Osteocyte (in vitro differentiated cells): ENCODE measurements around the gene EDEM1. TPM values are rescaled to one million over a fixed set of nuclear protein-coding genes. Genes with fewer than 3 reads are reported as not detected.

Experiments used
- DNase-seq: peaks from one replicate; pipeline ENCODE4 v3.0.0; 2021; ENCODE audit warnings: mixed read lengths; ENCODE audit not compliant: unreplicated experiment; ENCODE audit errors: extremely low spot score
- H3K27ac Mint-ChIP-seq: one replicate; pipeline ENCODE4 v1.8.0; 2021; ENCODE audit warnings: mild to moderate bottlenecking, mixed read lengths; ENCODE audit not compliant: unreplicated experiment
- H3K27me3 Mint-ChIP-seq: one replicate; pipeline ENCODE4 v1.8.0; 2021; ENCODE audit warnings: mixed read lengths; ENCODE audit not compliant: unreplicated experiment
- H3K36me3 Mint-ChIP-seq: one replicate; pipeline ENCODE4 v1.8.0; 2021; ENCODE audit warnings: mixed read lengths; ENCODE audit not compliant: unreplicated experiment
- H3K4me1 Mint-ChIP-seq: one replicate; pipeline ENCODE4 v1.8.0; 2021; ENCODE audit warnings: mixed read lengths; ENCODE audit not compliant: unreplicated experiment
- H3K4me3 Mint-ChIP-seq: one replicate; pipeline ENCODE4 v1.8.0; 2021; ENCODE audit warnings: mild to moderate bottlenecking, moderate library complexity, mixed read lengths; ENCODE audit not compliant: unreplicated experiment
- H3K9me3 Mint-ChIP-seq: one replicate; pipeline ENCODE4 v1.8.0; 2021; ENCODE audit warnings: mixed read lengths; ENCODE audit not compliant: unreplicated experiment
- long read RNA-seq: library from polyadenylated mRNA; unstranded; transcript quantifications from one replicate; pipeline ENCODE4 v2.0.0, GENCODE V29; 2021
- total RNA-seq: library from RNA; stranded (reverse); gene quantifications from 2 replicates; pipeline ENCODE4 v1.2.1, GENCODE V29; 2021
- TF ChIP-seq, protein P1 (sequence below): fragments of 200-600 bp; sonication (generic); IDR thresholded peaks from 2 replicates; pipeline ENCODE4 v1.5.0; 2021; ENCODE audit warnings: antibody characterized with exemption, mild to moderate bottlenecking, moderate library complexity

EDEM1 gene
- total RNA-seq = 42.1 and 45.9 TPM in 2 replicates
- long read RNA-seq, full-length matches to known transcripts = 1 of 20 reads
- long read RNA-seq, partial matches to known transcripts = 2 of 20 reads
- long read RNA-seq, other reads (novel, unspliced or antisense) = 17 of 20 reads

DNA sequence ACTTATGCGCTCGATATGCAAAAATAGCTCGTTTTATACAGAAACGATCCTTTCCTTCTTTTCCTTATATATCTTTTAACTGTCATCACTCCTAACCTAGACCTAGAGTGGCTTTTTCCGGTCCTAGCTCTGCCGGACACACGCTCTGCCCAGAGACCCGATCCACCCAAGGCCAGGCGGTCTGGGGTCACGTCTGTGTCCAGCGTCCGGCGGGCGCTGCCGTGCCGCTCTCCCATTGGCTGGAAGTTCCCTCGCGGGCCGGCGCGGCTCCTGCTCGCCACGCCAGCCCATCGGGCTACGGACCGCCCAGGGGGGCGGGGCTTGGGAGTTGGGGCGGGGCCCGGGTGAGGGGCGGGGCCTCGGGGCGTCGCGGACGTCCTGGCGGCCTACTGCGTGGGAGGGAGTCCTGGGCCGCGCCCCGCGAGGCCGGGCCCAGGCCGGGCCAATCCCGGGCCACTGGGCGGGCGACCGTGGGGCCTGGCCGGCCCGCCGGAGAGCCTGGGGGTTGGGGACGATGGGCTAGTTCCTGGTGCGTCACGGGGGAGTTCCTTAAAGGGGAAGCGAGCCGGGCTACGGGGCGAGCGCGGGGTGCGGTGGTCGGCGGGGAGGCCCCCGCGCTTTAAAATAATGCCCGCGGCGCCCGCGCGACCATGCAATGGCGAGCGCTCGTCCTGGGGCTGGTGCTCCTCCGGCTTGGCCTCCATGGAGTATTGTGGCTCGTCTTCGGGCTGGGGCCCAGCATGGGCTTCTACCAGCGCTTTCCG, at the start of gene EDEM1:
Gene EDEM1 (plus strand): TSS at position 552 of the 764 bp plus-strand sequence. CDS start 99 bp downstream, at position 651.
- Mint-ChIP-seq H3K27ac (peak within 1 kb of the TSS; percentile 96), H3K27me3 (no peaks in the 10 kb centered on the region), H3K4me3 (peak within 1 kb of the TSS; percentile 94), H3K9me3 (no peaks in the 10 kb centered on the region), H3K36me3 (peaks cover 8% of the 10 kb centered on the region), H3K4me1 (peaks cover 32% of the 10 kb centered on the region)
- TF ChIP-seq, protein P1, sequence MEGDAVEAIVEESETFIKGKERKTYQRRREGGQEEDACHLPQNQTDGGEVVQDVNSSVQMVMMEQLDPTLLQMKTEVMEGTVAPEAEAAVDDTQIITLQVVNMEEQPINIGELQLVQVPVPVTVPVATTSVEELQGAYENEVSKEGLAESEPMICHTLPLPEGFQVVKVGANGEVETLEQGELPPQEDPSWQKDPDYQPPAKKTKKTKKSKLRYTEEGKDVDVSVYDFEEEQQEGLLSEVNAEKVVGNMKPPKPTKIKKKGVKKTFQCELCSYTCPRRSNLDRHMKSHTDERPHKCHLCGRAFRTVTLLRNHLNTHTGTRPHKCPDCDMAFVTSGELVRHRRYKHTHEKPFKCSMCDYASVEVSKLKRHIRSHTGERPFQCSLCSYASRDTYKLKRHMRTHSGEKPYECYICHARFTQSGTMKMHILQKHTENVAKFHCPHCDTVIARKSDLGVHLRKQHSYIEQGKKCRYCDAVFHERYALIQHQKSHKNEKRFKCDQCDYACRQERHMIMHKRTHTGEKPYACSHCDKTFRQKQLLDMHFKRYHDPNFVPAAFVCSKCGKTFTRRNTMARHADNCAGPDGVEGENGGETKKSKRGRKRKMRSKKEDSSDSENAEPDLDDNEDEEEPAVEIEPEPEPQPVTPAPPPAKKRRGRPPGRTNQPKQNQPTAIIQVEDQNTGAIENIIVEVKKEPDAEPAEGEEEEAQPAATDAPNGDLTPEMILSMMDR = no peak
- peak; percentile 100 for DNase-seq

DNA sequence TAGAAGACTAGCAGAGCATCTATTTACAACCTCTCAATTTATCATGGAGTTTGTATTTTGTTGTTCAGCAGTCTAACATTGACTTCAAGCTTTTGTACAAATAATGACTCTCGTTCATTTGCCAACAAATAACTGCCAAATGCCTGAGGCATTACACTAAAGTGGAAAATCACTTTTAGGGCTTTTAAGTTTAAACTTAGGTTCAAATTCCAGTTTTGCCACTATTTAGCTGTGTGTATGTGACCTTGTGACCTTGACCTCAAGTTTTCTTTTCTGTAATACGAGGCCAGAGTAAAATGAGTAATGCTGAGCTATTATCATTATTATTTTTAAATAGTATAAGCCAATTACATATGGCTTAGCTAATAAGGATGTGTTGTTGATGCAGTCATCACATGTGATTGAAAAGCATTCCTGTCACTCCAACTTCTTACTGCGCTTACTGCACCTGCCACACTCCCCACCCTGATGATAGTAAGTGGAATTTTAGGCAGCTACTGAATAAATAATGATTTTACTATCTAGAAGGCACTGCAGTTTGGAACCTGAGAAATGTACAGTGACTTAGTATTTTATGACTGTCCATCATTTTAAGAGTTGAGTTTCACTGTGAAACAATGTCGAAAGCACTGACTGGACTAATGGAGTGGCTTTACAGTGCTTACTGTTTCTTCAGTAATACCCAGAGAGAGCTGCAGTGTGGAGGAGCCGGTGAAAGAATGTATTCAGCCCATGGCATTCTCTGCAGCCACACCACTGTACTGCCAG, 49.1 kb upstream of the EDEM1 start:
- TF ChIP-seq, protein P1 = no peak
- no peaks in the 10 kb centered on the region for H3K27me3 Mint-ChIP-seq
- H3K36me3 Mint-ChIP-seq = peaks cover 3% of the 10 kb centered on the region
- H3K9me3 Mint-ChIP-seq = peaks cover 3% of the 10 kb centered on the region
- H3K4me3 Mint-ChIP-seq = no peak overlapping the region
- no peak for DNase-seq
- peak overlapping the region; percentile 70 for H3K27ac Mint-ChIP-seq
- H3K4me1 Mint-ChIP-seq = peaks cover 45% of the 10 kb centered on the region

GRCh38 chr3:5140230-5140621, 47.3 kb upstream of the EDEM1 start:
- TF ChIP-seq, protein P1 = no peak
- Mint-ChIP-seq H3K9me3 (peaks cover 17% of the 10 kb centered on the region), H3K4me3 (no peak overlapping the region), H3K27me3 (no peaks in the 10 kb centered on the region), H3K27ac (peak overlapping the region; percentile 43), H3K4me1 (peaks cover 41% of the 10 kb centered on the region), H3K36me3 (peaks cover 15% of the 10 kb centered on the region)
- no peak for DNase-seq

- H3K9me3 Mint-ChIP-seq = peaks cover 17% of the 10 kb centered on the region
- H3K4me3 Mint-ChIP-seq = no peak overlapping the region
- no peak for DNase-seq
- H3K27me3 Mint-ChIP-seq = no peaks in the 10 kb centered on the region
- H3K36me3 Mint-ChIP-seq = peaks cover 15% of the 10 kb centered on the region
- peaks cover 41% of the 10 kb centered on the region for H3K4me1 Mint-ChIP-seq
- TF ChIP-seq, protein P1 = no peak
- H3K27ac Mint-ChIP-seq = no peak overlapping the region
These were observed 46.7 kb upstream of the EDEM1 start for GRCh38 chr3:5140839-5141238.

GRCh38 chr3:5141760-5142159, 45.7 kb upstream of the EDEM1 start:
- DNase-seq = no peak
- peaks cover 17% of the 10 kb centered on the region for H3K9me3 Mint-ChIP-seq
- peaks cover 33% of the 10 kb centered on the region for H3K4me1 Mint-ChIP-seq
- H3K27me3 Mint-ChIP-seq = no peaks in the 10 kb centered on the region
- no peak overlapping the region for H3K27ac Mint-ChIP-seq
- peaks cover 15% of the 10 kb centered on the region for H3K36me3 Mint-ChIP-seq
- no peak overlapping the region for H3K4me3 Mint-ChIP-seq
- TF ChIP-seq, protein P1 = no peak
